MM.1S (cell line): ENCODE measurements around the gene MCM7.

ENCODE experiments used
- CTCF ChIP-seq: fragments of 300-600 bp; sonication (generic); IDR thresholded peaks from 2 replicates; pipeline ENCODE4 v1.5.1; 2016; ENCODE audit warnings: antibody characterized with exemption, low read length, mixed read lengths
- EZH2 ChIP-seq: fragments of 300-600 bp; sonication (generic); optimal IDR thresholded peaks from 2 replicates; pipeline ENCODE3; 2017; ENCODE audit warnings: low read depth, mild to moderate bottlenecking, antibody characterized with exemption, low read length, mixed read lengths

- TF ChIP-seq CTCF = no peak
- no peak for TF ChIP-seq EZH2
These were observed 5.4 kb upstream of the MCM7 start for GRCh38 chr7:100106633-100107032.
